Osteocyte (in vitro differentiated cells): ENCODE measurements around the gene ADGRG6. TPM values are rescaled to one million over a fixed set of nuclear protein-coding genes. Genes with fewer than 3 reads are reported as not detected.

Source experiments
- DNase-seq: peaks from one replicate; pipeline ENCODE4 v3.0.0; 2021; ENCODE audit warnings: mixed read lengths; ENCODE audit not compliant: unreplicated experiment; ENCODE audit errors: extremely low spot score
- H3K27ac Mint-ChIP-seq: one replicate; pipeline ENCODE4 v1.8.0; 2021; ENCODE audit warnings: mild to moderate bottlenecking, mixed read lengths; ENCODE audit not compliant: unreplicated experiment
- H3K27me3 Mint-ChIP-seq: one replicate; pipeline ENCODE4 v1.8.0; 2021; ENCODE audit warnings: mixed read lengths; ENCODE audit not compliant: unreplicated experiment
- H3K36me3 Mint-ChIP-seq: one replicate; pipeline ENCODE4 v1.8.0; 2021; ENCODE audit warnings: mixed read lengths; ENCODE audit not compliant: unreplicated experiment
- H3K4me1 Mint-ChIP-seq: one replicate; pipeline ENCODE4 v1.8.0; 2021; ENCODE audit warnings: mixed read lengths; ENCODE audit not compliant: unreplicated experiment
- H3K4me3 Mint-ChIP-seq: one replicate; pipeline ENCODE4 v1.8.0; 2021; ENCODE audit warnings: mild to moderate bottlenecking, moderate library complexity, mixed read lengths; ENCODE audit not compliant: unreplicated experiment
- H3K9me3 Mint-ChIP-seq: one replicate; pipeline ENCODE4 v1.8.0; 2021; ENCODE audit warnings: mixed read lengths; ENCODE audit not compliant: unreplicated experiment
- CTCF ChIP-seq: fragments of 200-600 bp; sonication (generic); IDR thresholded peaks from 2 replicates; pipeline ENCODE4 v1.5.0; 2021; ENCODE audit warnings: antibody characterized with exemption, mild to moderate bottlenecking, moderate library complexity
- long read RNA-seq: library from polyadenylated mRNA; unstranded; transcript quantifications from one replicate; pipeline ENCODE4 v2.0.0, GENCODE V29; 2021
- total RNA-seq: library from RNA; stranded (reverse); gene quantifications from 2 replicates; pipeline ENCODE4 v1.2.1, GENCODE V29; 2021

The ADGRG6 gene
- 0.51 and 0.97 TPM in 2 replicates for total RNA-seq
- long read RNA-seq = 0 reads

GRCh38 chr6:142301651-142302391 lies at the start of gene ADGRG6:
ADGRG6 (plus strand) TSS chr6:142302007; CDS start chr6:142302330, 323 bp downstream.
- no peak for DNase-seq
- Mint-ChIP-seq H3K36me3 (no peaks in the 10 kb centered on the region), H3K27me3 (peaks cover 5% of the 10 kb centered on the region), H3K4me1 (peaks cover 16% of the 10 kb centered on the region), H3K27ac (no peak within 1 kb of the TSS), H3K4me3 (peak within 1 kb of the TSS; percentile 75), H3K9me3 (no peaks in the 10 kb centered on the region)
- TF ChIP-seq CTCF = no peak

DNA sequence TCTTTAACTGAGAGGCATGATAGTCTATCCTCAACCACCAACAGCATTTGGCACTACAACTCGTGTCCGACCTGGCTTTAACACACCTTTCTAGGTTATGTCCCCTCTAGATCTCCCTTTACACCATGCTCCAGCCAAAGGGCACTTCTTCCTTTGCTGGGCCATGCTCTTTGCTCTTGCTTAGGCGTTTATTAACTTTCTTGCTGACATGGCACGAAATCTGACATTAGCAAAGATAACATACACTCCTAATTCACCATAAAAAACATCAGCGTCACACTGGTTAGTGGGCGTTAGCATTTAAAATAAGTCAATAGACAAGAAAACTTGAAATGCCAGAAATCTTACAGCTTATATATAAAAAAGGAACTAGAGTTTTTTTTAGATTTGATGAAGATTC lies 47.3 kb upstream of the ADGRG6 start:
- TF ChIP-seq CTCF = no peak
- H3K9me3 Mint-ChIP-seq = no peaks in the 10 kb centered on the region
- DNase-seq = no peak
- no peaks in the 10 kb centered on the region for H3K27me3 Mint-ChIP-seq
- H3K4me1 Mint-ChIP-seq = no peaks in the 10 kb centered on the region
- no peak overlapping the region for H3K27ac Mint-ChIP-seq
- H3K36me3 Mint-ChIP-seq = no peaks in the 10 kb centered on the region
- no peak overlapping the region for H3K4me3 Mint-ChIP-seq

DNA sequence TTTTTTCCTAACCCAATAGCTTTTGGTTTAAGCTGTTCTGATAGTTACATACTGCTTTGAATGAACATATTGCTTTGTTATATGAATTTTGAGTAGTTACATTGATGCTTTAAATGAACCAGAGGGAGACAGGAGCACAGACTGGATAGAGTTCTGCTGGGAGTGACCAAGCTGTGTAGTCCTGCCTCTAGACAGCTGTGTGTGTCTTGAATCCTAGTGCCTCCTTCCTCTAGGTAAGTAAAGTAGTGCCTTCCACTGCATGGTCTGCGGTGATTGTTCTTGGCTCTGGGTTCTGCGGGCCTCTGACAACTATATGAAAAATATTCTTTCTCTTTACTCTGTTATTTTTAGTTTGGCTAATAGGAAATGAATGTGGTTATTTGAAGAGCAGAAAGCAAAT lies 46.0 kb upstream of the ADGRG6 start:
- no peaks in the 10 kb centered on the region for H3K9me3 Mint-ChIP-seq
- H3K27ac Mint-ChIP-seq = no peak overlapping the region
- no peak for TF ChIP-seq CTCF
- peaks cover 2% of the 10 kb centered on the region for H3K27me3 Mint-ChIP-seq
- no peak for DNase-seq
- no peaks in the 10 kb centered on the region for H3K4me1 Mint-ChIP-seq
- H3K36me3 Mint-ChIP-seq = no peaks in the 10 kb centered on the region
- H3K4me3 Mint-ChIP-seq = no peak overlapping the region

DNA sequence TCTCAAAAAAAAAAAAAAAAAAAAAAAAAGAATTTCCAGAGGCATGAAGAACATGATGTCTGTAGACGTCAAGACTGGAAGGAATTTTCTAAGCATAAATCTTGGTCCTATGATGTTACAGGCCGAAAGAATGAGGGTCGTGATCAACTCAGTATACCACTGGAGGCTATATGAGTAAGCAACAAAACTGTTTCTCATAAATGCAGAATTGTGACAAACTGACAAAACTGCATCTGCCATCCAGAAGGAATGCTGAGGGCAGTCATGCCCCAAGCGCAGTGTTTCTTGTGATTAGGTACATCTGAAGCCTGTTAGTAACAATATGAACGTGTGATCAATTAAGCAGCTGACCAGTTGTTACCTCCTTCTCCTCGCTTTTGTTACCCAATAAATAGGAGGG lies 43.5 kb upstream of the ADGRG6 start:
- H3K9me3 Mint-ChIP-seq = no peaks in the 10 kb centered on the region
- DNase-seq = no peak
- H3K27ac Mint-ChIP-seq = no peak overlapping the region
- no peak overlapping the region for H3K4me3 Mint-ChIP-seq
- peaks cover 4% of the 10 kb centered on the region for H3K27me3 Mint-ChIP-seq
- H3K4me1 Mint-ChIP-seq = no peaks in the 10 kb centered on the region
- no peaks in the 10 kb centered on the region for H3K36me3 Mint-ChIP-seq
- no peak for TF ChIP-seq CTCF

DNA sequence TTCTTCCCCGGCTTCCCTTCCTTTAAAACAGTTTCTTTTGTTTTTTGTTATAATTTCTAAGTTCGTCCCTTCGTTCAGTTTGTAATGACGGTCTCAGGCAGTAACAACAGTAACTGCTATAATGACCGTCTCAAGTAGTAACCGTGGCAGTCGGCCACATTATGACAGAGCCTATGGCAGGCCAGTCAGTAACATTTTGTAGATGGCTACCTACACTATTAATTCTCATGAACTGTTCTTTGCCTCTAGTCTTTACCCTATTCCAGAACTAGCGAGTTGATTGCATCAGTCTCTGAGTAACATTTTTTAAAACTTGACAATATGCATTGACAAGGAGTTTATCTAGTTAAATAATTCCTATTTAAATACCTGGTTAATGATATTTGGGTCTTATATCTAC lies 43.0 kb upstream of the ADGRG6 start:
- no peak for DNase-seq
- H3K27ac Mint-ChIP-seq = no peak overlapping the region
- no peaks in the 10 kb centered on the region for H3K36me3 Mint-ChIP-seq
- no peak for TF ChIP-seq CTCF
- H3K4me1 Mint-ChIP-seq = no peaks in the 10 kb centered on the region
- peaks cover 4% of the 10 kb centered on the region for H3K27me3 Mint-ChIP-seq
- H3K9me3 Mint-ChIP-seq = no peaks in the 10 kb centered on the region
- H3K4me3 Mint-ChIP-seq = no peak overlapping the region
